HEK293T (cell line): ENCODE measurements around the gene ELMO2.
A peak's percentile ranks its signal among the peaks of the same experiment; 100 is the strongest.

Experiments used
- CTCF ChIA-PET: fragments of 350-600 bp; formaldehyde crosslinking; extraction: SDS; loops from one replicate; lab custom pipeline; 2021; ENCODE audit warnings: antibody characterized with exemption, inconsistent platforms; lab: Yijun Ruan, JAX
- POLR2A ChIA-PET: fragments of 350-600 bp; formaldehyde crosslinking; extraction: SDS; loops from one replicate; lab custom pipeline; 2020; ENCODE audit warnings: antibody characterized with exemption, inconsistent platforms; lab: Yijun Ruan, JAX
- DNase-seq: peaks from one replicate; pipeline ENCODE4 v3.0.0; 2012; ENCODE audit warnings: mixed read lengths; ENCODE audit errors: extremely low spot score
- ARNT ChIP-seq: fragments of 450-650 bp; IDR thresholded peaks from 2 replicates; pipeline ENCODE4 v1.6.1; 2017; ENCODE audit warnings: mild to moderate bottlenecking
- BHLHE40 ChIP-seq: fragments of 450-650 bp; IDR thresholded peaks from 2 replicates; pipeline ENCODE4 v1.6.1; 2016; ENCODE audit warnings: mild to moderate bottlenecking, moderate library complexity, borderline replicate concordance
- CTBP1 ChIP-seq: fragments of 450-650 bp; IDR thresholded peaks from 2 replicates; pipeline ENCODE4 v1.6.1; 2016; ENCODE audit warnings: borderline replicate concordance
- ELF4 ChIP-seq: fragments of 450-650 bp; IDR thresholded peaks from 2 replicates; pipeline ENCODE4 v1.6.1; 2017; ENCODE audit warnings: antibody characterized with exemption
- FOXA1 ChIP-seq: fragments of 450-650 bp; IDR thresholded peaks from 2 replicates; pipeline ENCODE4 v1.6.1; 2016; ENCODE audit warnings: mild to moderate bottlenecking
- FOXK2 ChIP-seq: fragments of 450-650 bp; IDR thresholded peaks from 2 replicates; pipeline ENCODE4 v1.6.1; 2016; ENCODE audit warnings: mild to moderate bottlenecking
- FOXM1 ChIP-seq: fragments of 450-650 bp; IDR thresholded peaks from 2 replicates; pipeline ENCODE4 v1.6.1; 2017; ENCODE audit warnings: mild to moderate bottlenecking, borderline replicate concordance
- HDGF ChIP-seq: fragments of 450-650 bp; IDR thresholded peaks from 2 replicates; pipeline ENCODE4 v1.6.1; 2017; ENCODE audit warnings: antibody characterized with exemption, borderline replicate concordance
- L3MBTL2 ChIP-seq: fragments of 450-650 bp; conservative IDR thresholded peaks from 2 replicates; pipeline ENCODE4 v1.6.1; 2016; ENCODE audit warnings: mild to moderate bottlenecking
- LEF1 ChIP-seq: fragments of 450-650 bp; IDR thresholded peaks from 2 replicates; pipeline ENCODE4 v1.6.1; 2017; ENCODE audit warnings: mild to moderate bottlenecking, borderline replicate concordance
- NFRKB ChIP-seq: fragments of 450-650 bp; IDR thresholded peaks from 2 replicates; pipeline ENCODE4 v1.6.1; 2016; ENCODE audit warnings: mild to moderate bottlenecking, moderate library complexity
- PKNOX1 ChIP-seq: fragments of 450-650 bp; IDR thresholded peaks from 2 replicates; pipeline ENCODE4 v1.6.1; 2016
- SP1 ChIP-seq: fragments of 450-650 bp; IDR thresholded peaks from 2 replicates; pipeline ENCODE4 v1.6.1; 2017
- SUZ12 ChIP-seq: fragments of 450-650 bp; IDR thresholded peaks from 2 replicates; pipeline ENCODE4 v1.6.1; 2016; ENCODE audit warnings: mild to moderate bottlenecking
- TARDBP ChIP-seq: fragments of 450-650 bp; IDR thresholded peaks from 2 replicates; pipeline ENCODE4 v1.6.1; 2016
- ZNF384 ChIP-seq: fragments of 450-650 bp; IDR thresholded peaks from 2 replicates; pipeline ENCODE4 v1.6.1; 2016

ELMO2 gene

GRCh38 chr20:46344488-46345162, 61.8 kb downstream of the ELMO2 start:
- DNase-seq, result no peak
- ChIA-PET CTCF (no interaction called here), POLR2A (interaction anchor here (1.0 kb wide), 2 partner anchors 11 to 20 kb away, joined by 5 read pairs; no protein-coding TSS in a partner anchor)
- TF ChIP-seq ELF4 (no peak), TARDBP (peak; percentile 87), CTBP1 (no peak), HDGF (no peak)

GRCh38 chr20:46343975-46344357, 62.4 kb downstream of the ELMO2 start:
- TF ChIP-seq ARNT (no peak), ELF4 (no peak), SUZ12 (no peak), PKNOX1 (no peak), FOXM1 (no peak), NFRKB (no peak), SP1 (no peak), HDGF (no peak)
- POLR2A ChIA-PET, result interaction anchor here (1.0 kb wide), 2 partner anchors 11 to 20 kb away, joined by 5 read pairs; no protein-coding TSS in a partner anchor
- CTCF ChIA-PET, result no interaction called here
- DNase-seq, result no peak

- no peak for DNase-seq
- TF ChIP-seq NFRKB (no peak), SUZ12 (no peak), ARNT (no peak), ELF4 (no peak)
- POLR2A ChIA-PET, result interaction anchor here (1.0 kb wide), 2 partner anchors 10 to 21 kb away, joined by 5 read pairs; no protein-coding TSS in a partner anchor
- CTCF ChIA-PET, result no interaction called here
Measured at GRCh38 chr20:46343348-46343974, 63.0 kb downstream of the ELMO2 start.

GRCh38 chr20:46342451-46343347, 63.7 kb downstream of the ELMO2 start:
- DNase-seq, result no peak
- CTCF ChIA-PET, result no interaction called here
- TF ChIP-seq HDGF, result no peak
- TF ChIP-seq SP1, result no peak
- POLR2A ChIA-PET, result no interaction called here

- TF ChIP-seq HDGF (no peak), FOXA1 (no peak), BHLHE40 (no peak), FOXK2 (no peak), CTBP1 (no peak), L3MBTL2 (no peak), ZNF384 (no peak), LEF1 (no peak), SUZ12 (no peak), ELF4 (no peak), NFRKB (no peak), TARDBP (no peak), SP1 (no peak), ARNT (no peak), FOXM1 (no peak), PKNOX1 (no peak)
- ChIA-PET CTCF (no interaction called here), POLR2A (no interaction called here)
- DNase-seq, result no peak
Measured at GRCh38 chr20:46342010-46342378, 64.4 kb downstream of the ELMO2 start.

- POLR2A ChIA-PET, result no interaction called here
- DNase-seq, result no peak
- TF ChIP-seq SP1 (no peak), SUZ12 (no peak), NFRKB (no peak), ARNT (no peak), HDGF (no peak), PKNOX1 (no peak), TARDBP (no peak), FOXA1 (no peak), FOXM1 (no peak), ELF4 (no peak), BHLHE40 (no peak), LEF1 (no peak), FOXK2 (no peak), L3MBTL2 (no peak), CTBP1 (no peak), ZNF384 (no peak)
- CTCF ChIA-PET, result no interaction called here
Measured at GRCh38 chr20:46341074-46342009, 65.1 kb downstream of the ELMO2 start.
